ENCODE data around the gene PLXNA2. TPM values are rescaled to one million over a fixed set of nuclear protein-coding genes. Genes with fewer than 3 reads are reported as not detected.
A peak's percentile ranks its signal among the peaks of the same experiment; 100 is the strongest.

The PLXNA2 gene
- total and polyA plus RNA-seq, 3 donors from 2014 or later: 4.1 to 5.5 (median 4.7) TPM

GRCh38 chr1:208227366-208227765 is 16.8 kb downstream of the PLXNA2 start:
- DNase-seq: no peak
- Histone ChIP-seq H3K27me3 (no peaks in the 10 kb centered on the region), H3K36me3 (ENCODE audit: low read depth, missing control alignments) (no peaks in the 10 kb centered on the region), H3K4me1 (peaks cover 12% of the 10 kb centered on the region), H3K4me3 (no peak overlapping the region), H3K27ac (peak overlapping the region in 1 of 2 donors; percentile 7), H3K9me3 (no peaks in the 10 kb centered on the region)
- WGBS, 2 donors: 54 to 57% methylated on average over 4 of the region's 4 CpGs
- intact Hi-C loops (cut with DNase I; ENCODE audit: low total_unique reads): no loop called here
- no peak for TF ChIP-seq POLR2A (IDR thresholded peaks at IDR 0.05)

- DNase-seq: no peak
- Histone ChIP-seq H3K9me3 (no peaks in the 10 kb centered on the region), H3K27ac (no peak overlapping the region), H3K4me3 (no peak overlapping the region), H3K4me1 (peaks cover 12% of the 10 kb centered on the region), H3K36me3 (ENCODE audit: low read depth, missing control alignments) (no peaks in the 10 kb centered on the region), H3K27me3 (no peaks in the 10 kb centered on the region)
- WGBS, 2 donors: 63 to 65% methylated on average over 13 of the region's 13 CpGs
- intact Hi-C loops (cut with DNase I; ENCODE audit: low total_unique reads): no loop called here
- no peak for TF ChIP-seq CTCF (IDR thresholded peaks at IDR 0.05)
- TF ChIP-seq POLR2A (IDR thresholded peaks at IDR 0.05): no peak
Observed at GRCh38 chr1:208225954-208226937, 17.9 kb downstream of the PLXNA2 start.

DNA sequence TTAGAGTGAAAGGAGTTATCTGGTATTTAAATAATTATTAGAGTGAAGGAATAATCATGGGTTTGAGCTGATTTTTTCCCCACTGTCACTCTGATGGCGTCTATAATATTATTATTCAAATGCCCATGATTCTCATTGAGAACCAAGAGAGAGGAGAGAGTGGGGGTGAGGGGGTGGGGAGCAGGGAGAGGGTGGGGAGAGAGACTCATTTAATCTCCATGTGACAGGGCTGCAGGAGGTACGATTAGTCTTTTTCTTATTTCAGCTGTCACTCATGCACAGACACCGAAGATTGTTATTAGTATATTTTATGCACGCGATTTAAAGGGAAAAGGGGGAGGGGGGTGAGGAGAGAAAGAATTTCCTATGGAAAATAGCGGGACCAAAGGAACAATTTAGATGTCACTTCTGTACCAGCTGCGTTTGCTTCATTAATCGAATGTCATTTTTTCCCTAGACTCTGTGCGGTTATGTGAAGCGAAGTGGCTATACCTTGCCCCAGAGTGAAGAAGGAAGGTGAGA is 19.9 kb downstream of the PLXNA2 start:
- DNase-seq: no peak
- Histone ChIP-seq H3K9me3 (no peaks in the 10 kb centered on the region), H3K4me3 (no peak overlapping the region), H3K27ac (no peak overlapping the region), H3K36me3 (ENCODE audit: low read depth, missing control alignments) (no peaks in the 10 kb centered on the region), H3K27me3 (no peaks in the 10 kb centered on the region), H3K4me1 (peaks cover 18% of the 10 kb centered on the region)
- intact Hi-C loops (cut with DNase I; ENCODE audit: low total_unique reads): no loop called here
- TF ChIP-seq CTCF (IDR thresholded peaks at IDR 0.05) (no peak), POLR2A (IDR thresholded peaks at IDR 0.05) (no peak)
- WGBS, 2 donors: 90 to 93% methylated on average over 10 of the region's 10 CpGs

GRCh38 chr1:208223136-208223535 is 21.0 kb downstream of the PLXNA2 start:
- Histone ChIP-seq H3K27me3 (no peaks in the 10 kb centered on the region), H3K36me3 (ENCODE audit: low read depth, missing control alignments) (no peaks in the 10 kb centered on the region), H3K9me3 (no peaks in the 10 kb centered on the region), H3K4me1 (peaks cover 27% of the 10 kb centered on the region), H3K27ac (no peak overlapping the region), H3K4me3 (no peak overlapping the region)
- no peak for TF ChIP-seq CTCF (IDR thresholded peaks at IDR 0.05)
- WGBS, 2 donors: 85 to 90% methylated on average over 8 of the region's 8 CpGs
- intact Hi-C loops (cut with DNase I; ENCODE audit: low total_unique reads): no loop called here
- DNase-seq: no peak

DNA sequence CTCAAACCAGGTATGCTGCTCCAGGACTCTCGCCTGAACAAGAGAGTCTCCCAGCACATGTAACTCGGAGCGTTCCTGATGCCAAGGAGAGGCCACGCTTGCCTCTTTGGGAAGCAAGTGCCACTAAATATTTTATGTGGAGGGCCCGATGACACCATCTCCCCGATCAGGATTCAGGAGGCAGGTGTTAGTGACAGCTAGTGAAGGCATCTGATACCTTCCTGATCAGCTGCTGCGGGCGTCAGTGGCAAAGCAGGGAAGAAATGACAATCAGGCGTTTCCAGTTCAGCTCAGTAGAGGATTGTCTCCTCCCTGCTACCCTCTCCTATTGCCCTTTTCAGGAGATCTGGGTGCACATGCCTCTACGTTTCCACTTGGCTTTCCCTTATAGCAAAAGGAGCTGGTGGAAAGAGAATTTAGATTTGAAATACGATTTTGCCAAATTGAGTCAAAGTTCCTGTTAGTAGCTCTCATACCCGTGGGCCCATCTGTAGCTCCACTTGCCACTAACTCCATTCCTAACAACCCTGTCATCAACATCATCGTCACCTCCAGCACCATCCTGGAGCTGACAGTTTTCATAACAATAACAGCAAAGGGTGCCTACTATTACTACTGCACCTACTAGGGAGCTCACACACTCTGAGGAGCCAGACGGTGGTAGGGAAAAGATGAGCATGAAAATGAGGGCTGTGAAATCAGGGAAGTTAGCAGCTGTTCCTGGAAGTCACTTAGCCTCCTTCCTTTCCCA is 21.6 kb downstream of the PLXNA2 start:
- TF ChIP-seq POLR2A (IDR thresholded peaks at IDR 0.05) (no peak), CTCF (IDR thresholded peaks at IDR 0.05) (no peak)
- Histone ChIP-seq H3K4me3 (no peak overlapping the region), H3K27me3 (no peaks in the 10 kb centered on the region), H3K27ac (no peak overlapping the region), H3K4me1 (peaks cover 23% of the 10 kb centered on the region), H3K36me3 (ENCODE audit: low read depth, missing control alignments) (no peaks in the 10 kb centered on the region), H3K9me3 (no peaks in the 10 kb centered on the region)
- no peak for DNase-seq
- intact Hi-C loops (cut with DNase I; ENCODE audit: low total_unique reads): no loop called here
- WGBS, 2 donors: 90 to 93% methylated on average over 14 of the region's 14 CpGs
